Stimulated activated CD4-positive, alpha-beta T cell treated with anti-CD3 and anti-CD28 coated beads, Interleukin-4, amount 100 ng/mL, for 48 hours (primary cell): ENCODE measurements around the gene NR2E3.
A peak's percentile ranks its signal among the peaks of the same experiment; 100 is the strongest.

Source experiments
- DNase-seq, 2 donors: peaks; one replicate each; pipeline ENCODE4 v3.0.0-alpha.2; 2020; ENCODE audit warnings: low read depth in 2 of 2

NR2E3 gene

GRCh38 chr15:71810256-71811035, at the start of gene NR2E3:
NR2E3 (plus strand) TSS chr15:71810554; CDS start chr15:71810744, 190 bp downstream.
- DNase-seq = no peak

GRCh38 chr15:71760852-71761251, 49.5 kb upstream of the NR2E3 start:
- DNase-seq = no peak

GRCh38 chr15:71761649-71762048, 48.7 kb upstream of the NR2E3 start:
- DNase-seq = no peak

GRCh38 chr15:71768184-71768583, 42.2 kb upstream of the NR2E3 start:
- DNase-seq = no peak

- no peak for DNase-seq
Observed at GRCh38 chr15:71773206-71773859, 37.0 kb upstream of the NR2E3 start.

GRCh38 chr15:71775856-71776255, 34.5 kb upstream of the NR2E3 start:
- no peak for DNase-seq

GRCh38 chr15:71776304-71776703, 34.0 kb upstream of the NR2E3 start:
- DNase-seq = no peak

GRCh38 chr15:71777216-71777943, 33.0 kb upstream of the NR2E3 start:
- no peak for DNase-seq

GRCh38 chr15:71779073-71779797, 31.1 kb upstream of the NR2E3 start:
- DNase-seq = no peak

- DNase-seq = peak in 1 of 2 donors; percentile 14
Observed at GRCh38 chr15:71780115-71780976, 30.0 kb upstream of the NR2E3 start.

- no peak for DNase-seq
Observed at GRCh38 chr15:71781179-71781964, 29.0 kb upstream of the NR2E3 start.

- DNase-seq = no peak
Observed at GRCh38 chr15:71781965-71782265, 28.4 kb upstream of the NR2E3 start.

- no peak for DNase-seq
Observed at GRCh38 chr15:71782422-71783165, 27.8 kb upstream of the NR2E3 start.

- DNase-seq = peak in 1 of 2 donors; percentile 13
Observed at GRCh38 chr15:71784719-71785118, 25.6 kb upstream of the NR2E3 start.

- no peak for DNase-seq
Observed at GRCh38 chr15:71785996-71786395, 24.4 kb upstream of the NR2E3 start.

GRCh38 chr15:71786673-71787072, 23.7 kb upstream of the NR2E3 start:
- no peak for DNase-seq

GRCh38 chr15:71788646-71789579, 21.4 kb upstream of the NR2E3 start:
- no peak for DNase-seq

- no peak for DNase-seq
Observed at GRCh38 chr15:71789616-71790015, 20.7 kb upstream of the NR2E3 start.

GRCh38 chr15:71790081-71790480, 20.3 kb upstream of the NR2E3 start:
- no peak for DNase-seq
